ENCODE data around the gene SAFB2.

- no peak for TF ChIP-seq POLR2AphosphoS5 (IDR thresholded peaks at IDR 0.05; ENCODE audit: control insufficient read depth, insufficient read depth, low read depth, low read length)
- TF ChIP-seq, protein P1, sequence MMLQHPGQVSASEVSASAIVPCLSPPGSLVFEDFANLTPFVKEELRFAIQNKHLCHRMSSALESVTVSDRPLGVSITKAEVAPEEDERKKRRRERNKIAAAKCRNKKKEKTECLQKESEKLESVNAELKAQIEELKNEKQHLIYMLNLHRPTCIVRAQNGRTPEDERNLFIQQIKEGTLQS (IDR thresholded peaks at IDR 0.05): no peak
- TF ChIP-seq, protein P1 (CRISPR knock-in tag; conservative IDR thresholded peaks at IDR 0.05): no peak
- TF ChIP-seq NBN (IDR thresholded peaks at IDR 0.05; ENCODE audit: low read depth): no peak
- TF ChIP-seq ZFX (CRISPR knock-in tag; IDR thresholded peaks at IDR 0.05): no peak
- TF ChIP-seq ZNF12 (CRISPR knock-in tag; IDR thresholded peaks at IDR 0.05): no peak
- no peak for TF ChIP-seq ZNF431 (CRISPR knock-in tag; IDR thresholded peaks at IDR 0.05)
- TF ChIP-seq, protein P2, sequence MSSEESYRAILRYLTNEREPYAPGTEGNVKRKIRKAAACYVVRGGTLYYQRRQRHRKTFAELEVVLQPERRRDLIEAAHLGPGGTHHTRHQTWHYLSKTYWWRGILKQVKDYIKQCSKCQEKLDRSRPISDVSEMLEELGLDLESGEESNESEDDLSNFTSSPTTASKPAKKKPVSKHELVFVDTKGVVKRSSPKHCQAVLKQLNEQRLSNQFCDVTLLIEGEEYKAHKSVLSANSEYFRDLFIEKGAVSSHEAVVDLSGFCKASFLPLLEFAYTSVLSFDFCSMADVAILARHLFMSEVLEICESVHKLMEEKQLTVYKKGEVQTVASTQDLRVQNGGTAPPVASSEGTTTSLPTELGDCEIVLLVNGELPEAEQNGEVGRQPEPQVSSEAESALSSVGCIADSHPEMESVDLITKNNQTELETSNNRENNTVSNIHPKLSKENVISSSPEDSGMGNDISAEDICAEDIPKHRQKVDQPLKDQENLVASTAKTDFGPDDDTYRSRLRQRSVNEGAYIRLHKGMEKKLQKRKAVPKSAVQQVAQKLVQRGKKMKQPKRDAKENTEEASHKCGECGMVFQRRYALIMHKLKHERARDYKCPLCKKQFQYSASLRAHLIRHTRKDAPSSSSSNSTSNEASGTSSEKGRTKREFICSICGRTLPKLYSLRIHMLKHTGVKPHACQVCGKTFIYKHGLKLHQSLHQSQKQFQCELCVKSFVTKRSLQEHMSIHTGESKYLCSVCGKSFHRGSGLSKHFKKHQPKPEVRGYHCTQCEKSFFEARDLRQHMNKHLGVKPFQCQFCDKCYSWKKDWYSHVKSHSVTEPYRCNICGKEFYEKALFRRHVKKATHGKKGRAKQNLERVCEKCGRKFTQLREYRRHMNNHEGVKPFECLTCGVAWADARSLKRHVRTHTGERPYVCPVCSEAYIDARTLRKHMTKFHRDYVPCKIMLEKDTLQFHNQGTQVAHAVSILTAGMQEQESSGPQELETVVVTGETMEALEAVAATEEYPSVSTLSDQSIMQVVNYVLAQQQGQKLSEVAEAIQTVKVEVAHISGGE (CRISPR knock-in tag; IDR thresholded peaks at IDR 0.05): no peak
- no peak for TF ChIP-seq MYC (IDR thresholded peaks at IDR 0.05; ENCODE audit: low read depth, low read length)
- no peak for TF ChIP-seq MYC (CRISPR knock-in tag; IDR thresholded peaks at IDR 0.05; ENCODE audit: borderline replicate concordance, low read depth)
- no peak for TF ChIP-seq HOMEZ (CRISPR knock-in tag; IDR thresholded peaks at IDR 0.05)
- TF ChIP-seq DIDO1 (tag; IDR thresholded peaks at IDR 0.05; ENCODE audit: low read depth): no peak
- TF ChIP-seq ZNF740 (CRISPR knock-in tag; IDR thresholded peaks at IDR 0.05): no peak
- TF ChIP-seq ZNF740 (tag; IDR thresholded peaks at IDR 0.05): no peak
- no peak for TF ChIP-seq TAF1 (IDR thresholded peaks at IDR 0.05; ENCODE audit: control insufficient read depth, extremely low read depth, insufficient read depth, low read length, severe bottlenecking)
Observed at GRCh38 chr19:5553892-5554291, 68.7 kb downstream of the SAFB2 start.

Measured in K562 (cell line).